Cardiac ventricle fibroblast (primary cell): ENCODE results near the gene OR52B4. TPM values are rescaled to one million over a fixed set of nuclear protein-coding genes. Genes with fewer than 3 reads are reported as not detected.

Experiments
- total RNA-seq: library from RNA; depleted of rRNA; stranded (reverse); fragments of >200 nt; gene quantifications from 2 replicates; pipeline ENCODE4 v1.2.3, GENCODE V29; 2015

OR52B4 gene
- not detected in 2 replicates for total RNA-seq

GRCh38 chr11:4368286-4368685 lies at the start of gene OR52B4:
Gene OR52B4 (minus strand): TSS chr11:4368386. CDS start chr11:4368295, 91 bp downstream.

GRCh38 chr11:4393209-4393857 lies 25.1 kb upstream of the OR52B4 start, which contains the start of gene TRIM21:
Gene TRIM21 (minus strand): TSS chr11:4393702. CDS start chr11:4390409, 3,293 bp downstream.

Other genes starting within 250 kb of the OR52B4 start
- gene TRIM21, start 25.3 kb upstream of the OR52B4 start, total RNA-seq = 10.6 and 11.3 TPM in 2 replicates
- not detected in 2 replicates for gene OR52K2, start 80.9 kb upstream of the OR52B4 start, total RNA-seq
- gene OR52K1, start 114.3 kb upstream of the OR52B4 start, total RNA-seq = not detected in 2 replicates
- not detected in 2 replicates for gene OR52M1, start 176.8 kb upstream of the OR52B4 start, total RNA-seq
- not detected in 2 replicates for gene OR52I2, start 213.4 kb upstream of the OR52B4 start, total RNA-seq
- gene OR52I1, start 225.7 kb upstream of the OR52B4 start, total RNA-seq = not detected in 2 replicates
- gene TRIM68, start 239.8 kb upstream of the OR52B4 start, total RNA-seq = 11.2 and 12.8 TPM in 2 replicates